SU-DHL-6 (cell line): Measurements from ENCODE around the gene ADAMTS14.

Experiments used
- CTCF ChIP-seq: fragments of 200-600 bp; sonication (generic); IDR thresholded peaks from one replicate; pipeline ENCODE4 v1.5.1; 2017; ENCODE audit warnings: antibody characterized with exemption, mild to moderate bottlenecking, low read length, moderate library complexity; ENCODE audit not compliant: insufficient read depth, poor library complexity, severe bottlenecking
- EZH2phosphoT487 ChIP-seq: fragments of 200-600 bp; sonication (generic), shearing (Covaris generic); conservative IDR thresholded peaks from 2 replicates; pipeline ENCODE4 v1.6.1; 2018; ENCODE audit warnings: mild to moderate bottlenecking, antibody characterized with exemption, low read length, moderate library complexity, mixed read lengths

- TF ChIP-seq CTCF (no peak), EZH2phosphoT487 (no peak)
Observed at GRCh38 chr10:70743879-70744278, 71.6 kb downstream of the ADAMTS14 start.
